IMR-90 (cell line): ENCODE measurements around the gene CAMTA1.

Source experiments
- CEBPB ChIP-seq: IDR thresholded peaks from 2 replicates; pipeline ENCODE4 v1.6.1; 2012; ENCODE audit warnings: low read depth, low read length, improper control_type of control experiment
- FOS ChIP-seq: fragments of 150-350 bp; IDR thresholded peaks from 2 replicates; pipeline ENCODE4 v1.6.1; 2016; ENCODE audit warnings: low read depth, low read length
- MXI1 ChIP-seq: IDR thresholded peaks from 2 replicates; pipeline ENCODE4 v1.6.1; 2012; ENCODE audit warnings: low read depth, mild to moderate bottlenecking, low read length, moderate library complexity, borderline replicate concordance
- POLR2A ChIP-seq: IDR thresholded peaks from 2 replicates; pipeline ENCODE4 v1.6.1; 2012; ENCODE audit warnings: mild to moderate bottlenecking, low read depth, low read length
- RAD21 ChIP-seq: IDR thresholded peaks from 2 replicates; pipeline ENCODE4 v1.6.1; 2012; ENCODE audit warnings: low read length, improper control_type of control experiment
- RFX5 ChIP-seq: IDR thresholded peaks from 2 replicates; pipeline ENCODE4 v1.8.0; 2012; ENCODE audit warnings: low read depth, mild to moderate bottlenecking, low read length, moderate library complexity
- TF ChIP-seq, protein P1 (sequence below): conservative IDR thresholded peaks from 2 replicates; pipeline ENCODE4 v1.5.1; 2012; ENCODE audit warnings: mild to moderate bottlenecking, low read depth, low read length, improper control_type of control experiment
- TF ChIP-seq, protein P2 (sequence below): fragments of 150-350 bp; IDR thresholded peaks from 2 replicates; pipeline ENCODE4 v1.6.1; 2016; ENCODE audit warnings: low read depth, mild to moderate bottlenecking, low read length, moderate library complexity, borderline replicate concordance

DNA sequence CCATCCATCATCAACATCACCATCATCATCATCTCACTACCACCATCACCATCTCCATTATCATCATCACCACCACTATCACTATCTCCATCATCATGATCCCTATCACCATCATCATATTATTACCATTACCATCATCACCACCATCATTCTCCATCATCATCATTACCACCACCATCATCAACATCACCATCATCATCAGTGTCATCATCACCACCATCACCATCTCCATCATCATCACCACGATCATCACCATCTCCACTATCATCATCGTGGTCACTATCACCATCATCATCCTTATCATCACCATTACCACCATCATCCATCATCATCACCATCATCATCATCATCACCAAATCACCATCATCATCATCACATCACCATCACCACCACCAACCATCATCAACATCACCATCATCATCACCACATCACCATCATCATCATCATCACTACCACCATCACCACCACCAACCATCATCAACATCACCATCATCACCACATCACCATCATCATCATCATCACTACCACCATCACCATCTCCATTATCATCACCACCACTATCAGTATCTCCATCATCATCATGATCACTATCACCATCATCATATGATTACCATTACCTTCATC, 783.8 kb downstream of the CAMTA1 start:
- TF ChIP-seq, protein P1, sequence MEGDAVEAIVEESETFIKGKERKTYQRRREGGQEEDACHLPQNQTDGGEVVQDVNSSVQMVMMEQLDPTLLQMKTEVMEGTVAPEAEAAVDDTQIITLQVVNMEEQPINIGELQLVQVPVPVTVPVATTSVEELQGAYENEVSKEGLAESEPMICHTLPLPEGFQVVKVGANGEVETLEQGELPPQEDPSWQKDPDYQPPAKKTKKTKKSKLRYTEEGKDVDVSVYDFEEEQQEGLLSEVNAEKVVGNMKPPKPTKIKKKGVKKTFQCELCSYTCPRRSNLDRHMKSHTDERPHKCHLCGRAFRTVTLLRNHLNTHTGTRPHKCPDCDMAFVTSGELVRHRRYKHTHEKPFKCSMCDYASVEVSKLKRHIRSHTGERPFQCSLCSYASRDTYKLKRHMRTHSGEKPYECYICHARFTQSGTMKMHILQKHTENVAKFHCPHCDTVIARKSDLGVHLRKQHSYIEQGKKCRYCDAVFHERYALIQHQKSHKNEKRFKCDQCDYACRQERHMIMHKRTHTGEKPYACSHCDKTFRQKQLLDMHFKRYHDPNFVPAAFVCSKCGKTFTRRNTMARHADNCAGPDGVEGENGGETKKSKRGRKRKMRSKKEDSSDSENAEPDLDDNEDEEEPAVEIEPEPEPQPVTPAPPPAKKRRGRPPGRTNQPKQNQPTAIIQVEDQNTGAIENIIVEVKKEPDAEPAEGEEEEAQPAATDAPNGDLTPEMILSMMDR, result no peak
- TF ChIP-seq POLR2A (no peak), RAD21 (no peak), FOS (no peak), RFX5 (no peak), CEBPB (no peak), MXI1 (no peak)
- TF ChIP-seq, protein P2, sequence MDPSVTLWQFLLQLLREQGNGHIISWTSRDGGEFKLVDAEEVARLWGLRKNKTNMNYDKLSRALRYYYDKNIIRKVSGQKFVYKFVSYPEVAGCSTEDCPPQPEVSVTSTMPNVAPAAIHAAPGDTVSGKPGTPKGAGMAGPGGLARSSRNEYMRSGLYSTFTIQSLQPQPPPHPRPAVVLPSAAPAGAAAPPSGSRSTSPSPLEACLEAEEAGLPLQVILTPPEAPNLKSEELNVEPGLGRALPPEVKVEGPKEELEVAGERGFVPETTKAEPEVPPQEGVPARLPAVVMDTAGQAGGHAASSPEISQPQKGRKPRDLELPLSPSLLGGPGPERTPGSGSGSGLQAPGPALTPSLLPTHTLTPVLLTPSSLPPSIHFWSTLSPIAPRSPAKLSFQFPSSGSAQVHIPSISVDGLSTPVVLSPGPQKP, result no peak
